NK-92 (cell line): ENCODE results near the gene CYTH4.

Source experiments
- DNase-seq: peaks from one replicate; lab custom pipeline; 2025; ENCODE audit not compliant: unreplicated experiment; lab: John Stamatoyannopoulos, UW

Gene CYTH4

GRCh38 chr22:37269936-37270678 is 12.2 kb upstream of the CYTH4 start:
- DNase-seq: no peak

- DNase-seq: no peak
Measured at GRCh38 chr22:37270928-37271650, 11.2 kb upstream of the CYTH4 start.

- no peak for DNase-seq
Measured at GRCh38 chr22:37273126-37273845, 9.0 kb upstream of the CYTH4 start.

GRCh38 chr22:37273846-37274225 is 8.5 kb upstream of the CYTH4 start:
- DNase-seq: no peak

- no peak for DNase-seq
Measured at GRCh38 chr22:37274380-37274862, 7.9 kb upstream of the CYTH4 start.

GRCh38 chr22:37275134-37275533 is 7.2 kb upstream of the CYTH4 start:
- DNase-seq: no peak

- DNase-seq: no peak
Measured at GRCh38 chr22:37275622-37276021, 6.7 kb upstream of the CYTH4 start.

- no peak for DNase-seq
Measured at GRCh38 chr22:37276776-37277175, 5.5 kb upstream of the CYTH4 start.

GRCh38 chr22:37277384-37277783 is 4.9 kb upstream of the CYTH4 start:
- DNase-seq: no peak

- no peak for DNase-seq
Measured at GRCh38 chr22:37278261-37278660, 4.0 kb upstream of the CYTH4 start.

- no peak for DNase-seq
Measured at GRCh38 chr22:37279331-37280181, 2.8 kb upstream of the CYTH4 start.

GRCh38 chr22:37280718-37281117 is 1.6 kb upstream of the CYTH4 start:
- no peak for DNase-seq

- no peak for DNase-seq
Measured at GRCh38 chr22:37281195-37281594, 1.1 kb upstream of the CYTH4 start.

GRCh38 chr22:37281646-37282384 is 493 bp upstream of the CYTH4 start:
- DNase-seq: no peak

- no peak for DNase-seq
Measured at GRCh38 chr22:37283393-37283937, 1.2 kb downstream of the CYTH4 start.

GRCh38 chr22:37284126-37284804 is 2.0 kb downstream of the CYTH4 start:
- DNase-seq: no peak

- no peak for DNase-seq
Measured at GRCh38 chr22:37284805-37285355, 2.6 kb downstream of the CYTH4 start.

- no peak for DNase-seq
Measured at GRCh38 chr22:37285937-37286336, 3.6 kb downstream of the CYTH4 start.

- DNase-seq: no peak
Measured at GRCh38 chr22:37287550-37287951, 5.2 kb downstream of the CYTH4 start.
